Measurements from ENCODE around the gene SLC13A4. TPM values are rescaled to one million over a fixed set of nuclear protein-coding genes. Genes with fewer than 3 reads are reported as not detected.

SLC13A4 gene
- total and polyA plus RNA-seq, 2 of the 13 experiments (the other 11 are each of a cell fraction or from before 2014, with no cell fraction given) = 0.04 TPM; not detected in 1

DNA sequence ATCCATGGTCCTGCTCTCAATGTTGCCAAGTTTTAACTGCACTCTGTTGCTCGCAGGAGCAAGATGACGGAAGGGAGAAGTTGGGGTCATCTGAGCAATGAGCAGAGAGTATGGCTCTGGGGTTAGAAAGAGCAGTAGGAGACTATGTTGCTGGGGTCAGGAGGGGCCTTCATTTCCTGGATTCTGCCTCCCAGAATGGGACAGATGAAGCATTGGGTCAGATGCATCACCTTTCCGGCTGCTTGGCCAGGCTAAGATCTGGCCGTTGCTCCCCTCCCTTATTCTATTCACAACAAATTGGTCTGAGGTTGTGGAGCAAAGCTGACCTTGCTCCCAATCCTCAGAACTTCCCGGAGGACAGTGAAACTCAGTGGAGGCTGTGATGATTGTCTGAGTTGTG, 43.3 kb downstream of the SLC13A4 start:
- intact Hi-C loops (cut with micrococcal nuclease; ENCODE audit: unreplicated experiment) = no loop called here
- Histone ChIP-seq H3K9me3 (ENCODE audit: low read length) (no peaks in the 10 kb centered on the region), H3K4me3 (replicated peaks in 1 of 3; ENCODE audit: insufficient read depth in 1 of 3, low read depth in 2 of 3, low read length in 3 of 3) (no peak overlapping the region), H3K9ac (ENCODE audit: insufficient read depth, low read depth, low read length) (no peak overlapping the region), H4K20me1 (ENCODE audit: insufficient read depth, low read length) (no peaks in the 10 kb centered on the region), H3K4me2 (ENCODE audit: low read depth, low read length) (no peak overlapping the region), H3K79me2 (ENCODE audit: insufficient read depth, low read length) (no peaks in the 10 kb centered on the region), H3K36me3 (replicated peaks in 1 of 2; ENCODE audit: control insufficient read depth in 1 of 2, insufficient read depth in 2 of 2, low read length in 2 of 2) (no peaks in the 10 kb centered on the region), H3K4me1 (ENCODE audit: insufficient read depth, low read length) (no peaks in the 10 kb centered on the region), H2AFZ (ENCODE audit: low read length) (no peak overlapping the region), H3K27ac (ENCODE audit: extremely low read length, insufficient read depth, low read length) (no peak overlapping the region), H3K27me3 (ENCODE audit: control insufficient read depth in 1 of 2, insufficient read depth in 2 of 2, low read length in 2 of 2) (no peaks in the 10 kb centered on the region)
- ATAC-seq (no peak), DNase-seq (ENCODE audit: low spot score) (no peak), FAIRE-seq (no peak)
- in situ Hi-C loops (cut with HindIII; ENCODE audit: extremely low pct_ligation_motif_present, low pct_unique_long_range_greater_than_20kb) = no loop called here
- POLR2A ChIA-PET = no interaction called here
- BruUV-seq (replicated peaks) = no TSS peak
- CTCF ChIA-PET (ENCODE audit: low intra/inter-chr PET ratio, low total read pairs) = no interaction called here
- 100% methylated on average over 3 of the region's 5 CpGs for WGBS (ENCODE audit: low lambda C conversion rate)
- TF ChIP-seq, protein P1, sequence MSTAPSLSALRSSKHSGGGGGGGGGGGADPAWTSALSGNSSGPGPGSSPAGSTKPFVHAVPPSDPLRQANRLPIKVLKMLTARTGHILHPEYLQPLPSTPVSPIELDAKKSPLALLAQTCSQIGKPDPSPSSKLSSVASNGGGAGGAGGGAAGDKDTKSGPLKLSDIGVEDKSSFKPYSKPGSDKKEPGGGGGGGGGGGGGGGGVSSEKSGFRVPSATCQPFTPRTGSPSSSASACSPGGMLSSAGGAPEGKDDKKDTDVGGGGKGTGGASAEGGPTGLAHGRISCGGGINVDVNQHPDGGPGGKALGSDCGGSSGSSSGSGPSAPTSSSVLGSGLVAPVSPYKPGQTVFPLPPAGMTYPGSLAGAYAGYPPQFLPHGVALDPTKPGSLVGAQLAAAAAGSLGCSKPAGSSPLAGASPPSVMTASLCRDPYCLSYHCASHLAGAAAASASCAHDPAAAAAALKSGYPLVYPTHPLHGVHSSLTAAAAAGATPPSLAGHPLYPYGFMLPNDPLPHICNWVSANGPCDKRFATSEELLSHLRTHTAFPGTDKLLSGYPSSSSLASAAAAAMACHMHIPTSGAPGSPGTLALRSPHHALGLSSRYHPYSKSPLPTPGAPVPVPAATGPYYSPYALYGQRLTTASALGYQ (CRISPR knock-in tag; IDR thresholded peaks at IDR 0.05) = no peak
- TF ChIP-seq, protein P2, sequence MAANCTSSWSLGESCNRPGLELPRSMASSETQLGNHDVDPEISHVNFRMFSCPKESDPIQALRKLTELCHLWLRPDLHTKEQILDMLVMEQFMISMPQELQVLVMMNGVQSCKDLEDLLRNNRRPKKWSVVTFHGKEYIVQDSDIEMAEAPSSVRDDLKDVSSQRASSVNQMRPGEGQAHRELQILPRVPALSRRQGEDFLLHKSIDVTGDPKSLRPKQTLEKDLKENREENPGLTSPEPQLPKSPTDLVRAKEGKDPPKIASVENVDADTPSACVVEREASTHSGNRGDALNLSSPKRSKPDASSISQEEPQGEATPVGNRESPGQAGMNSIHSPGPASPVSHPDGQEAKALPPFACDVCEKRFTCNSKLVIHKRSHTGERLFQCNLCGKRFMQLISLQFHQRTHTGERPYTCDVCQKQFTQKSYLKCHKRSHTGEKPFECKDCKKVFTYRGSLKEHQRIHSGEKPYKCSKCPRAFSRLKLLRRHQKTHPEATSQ (CRISPR knock-in tag; IDR thresholded peaks at IDR 0.05; ENCODE audit: borderline replicate concordance) = no peak
- TF ChIP-seq ZNF547 (CRISPR knock-in tag; IDR thresholded peaks at IDR 0.05) (no peak), ZNF335 (CRISPR knock-in tag; IDR thresholded peaks at IDR 0.05) (no peak)
- TF ChIP-seq, protein P3, sequence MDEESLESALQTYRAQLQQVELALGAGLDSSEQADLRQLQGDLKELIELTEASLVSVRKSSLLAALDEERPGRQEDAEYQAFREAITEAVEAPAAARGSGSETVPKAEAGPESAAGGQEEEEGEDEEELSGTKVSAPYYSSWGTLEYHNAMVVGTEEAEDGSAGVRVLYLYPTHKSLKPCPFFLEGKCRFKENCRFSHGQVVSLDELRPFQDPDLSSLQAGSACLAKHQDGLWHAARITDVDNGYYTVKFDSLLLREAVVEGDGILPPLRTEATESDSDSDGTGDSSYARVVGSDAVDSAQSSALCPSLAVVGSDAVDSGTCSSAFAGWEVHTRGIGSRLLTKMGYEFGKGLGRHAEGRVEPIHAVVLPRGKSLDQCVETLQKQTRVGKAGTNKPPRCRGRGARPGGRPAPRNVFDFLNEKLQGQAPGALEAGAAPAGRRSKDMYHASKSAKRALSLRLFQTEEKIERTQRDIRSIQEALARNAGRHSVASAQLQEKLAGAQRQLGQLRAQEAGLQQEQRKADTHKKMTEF (CRISPR knock-in tag; IDR thresholded peaks at IDR 0.05) = no peak

Measured in HepG2 (cell line).